ENCODE results near the gene C1QTNF6. TPM values are rescaled to one million over a fixed set of nuclear protein-coding genes. Genes with fewer than 3 reads are reported as not detected.

Gene C1QTNF6
- total RNA-seq, 1 donor from 2014 or later = 9.4 TPM

DNA sequence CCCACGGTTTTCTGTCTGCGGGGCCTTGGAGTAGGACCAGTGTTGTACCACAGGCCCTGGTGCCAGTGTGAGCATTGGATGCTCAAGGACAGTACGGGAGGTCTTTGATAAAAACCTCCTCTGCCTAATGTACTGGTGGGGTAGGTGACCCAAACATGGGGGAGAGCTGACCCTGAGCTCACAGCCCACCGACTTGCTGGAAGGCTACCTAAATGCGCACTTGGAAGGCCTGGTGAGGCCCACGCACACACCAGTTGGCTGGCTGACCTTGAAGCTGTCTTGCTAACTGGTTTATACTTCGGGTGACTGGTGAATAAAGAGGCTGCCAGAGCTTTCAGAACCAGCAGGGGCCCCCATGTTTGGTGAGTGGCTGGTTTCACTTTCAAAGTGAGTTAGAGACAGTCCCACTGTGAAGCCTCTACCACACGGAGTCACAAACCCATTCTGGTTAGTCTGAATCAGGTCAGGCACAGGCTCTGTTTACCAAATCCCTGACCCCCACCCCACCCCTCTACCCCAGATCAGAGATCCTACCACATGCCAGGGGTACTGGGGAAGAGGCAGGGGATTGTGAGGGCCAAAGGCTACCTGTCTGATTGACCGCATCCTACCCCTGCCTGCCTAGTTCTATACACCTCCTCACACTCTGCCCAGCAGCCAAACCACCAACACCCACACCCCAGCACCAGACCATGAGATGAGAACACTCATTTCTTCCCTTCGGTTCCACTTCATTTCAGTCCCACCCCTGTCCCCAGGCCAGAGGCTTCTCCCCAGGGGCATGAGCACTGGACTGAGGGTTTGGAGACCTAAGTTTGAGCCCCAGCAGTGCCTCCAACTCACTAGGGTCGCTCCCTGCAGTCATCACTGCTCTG, 25.6 kb downstream of the C1QTNF6 start:
- no peak for DNase-seq (ENCODE audit: low spot score)

DNA sequence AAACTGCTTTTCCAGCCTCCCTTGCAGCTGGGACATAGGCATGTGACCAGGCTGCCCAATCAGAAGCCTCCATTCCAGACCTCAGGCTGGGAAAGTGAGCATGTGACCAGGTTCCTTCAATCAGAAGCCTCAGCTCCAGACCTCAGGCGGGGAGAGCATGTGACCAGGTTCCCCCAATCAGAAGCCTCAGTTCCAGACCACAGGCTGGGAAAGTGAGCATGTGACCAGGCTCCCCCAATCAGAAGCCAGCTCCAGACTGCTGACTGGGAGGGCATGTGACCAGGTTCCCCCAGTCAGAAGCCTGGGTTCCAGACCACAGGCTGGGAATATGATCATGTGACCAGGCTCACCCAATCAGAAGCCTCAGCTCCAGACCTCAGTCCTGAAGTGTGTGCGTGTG, 26.6 kb downstream of the C1QTNF6 start:
- no peak for DNase-seq (ENCODE audit: low spot score)

DNA sequence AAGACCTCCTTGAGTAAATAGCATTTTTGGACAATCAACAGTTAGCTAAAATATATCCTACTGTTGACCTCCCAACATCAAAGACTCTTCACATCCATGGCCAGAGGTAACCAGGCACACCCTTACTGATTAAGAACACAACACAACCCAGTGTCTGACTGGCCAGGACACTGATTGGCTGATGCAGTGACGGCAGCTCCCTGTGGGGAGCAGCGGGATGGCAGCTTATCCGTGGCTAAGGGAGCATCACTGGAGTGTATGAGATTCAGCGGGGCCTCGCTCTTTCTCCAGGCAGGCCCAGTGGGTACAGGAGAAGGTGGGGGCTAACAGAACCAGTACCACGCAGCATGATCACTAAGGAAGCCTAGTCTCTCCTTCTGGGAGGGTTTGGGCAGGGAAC, 28.0 kb downstream of the C1QTNF6 start:
- no peak for DNase-seq (ENCODE audit: low spot score)

DNA sequence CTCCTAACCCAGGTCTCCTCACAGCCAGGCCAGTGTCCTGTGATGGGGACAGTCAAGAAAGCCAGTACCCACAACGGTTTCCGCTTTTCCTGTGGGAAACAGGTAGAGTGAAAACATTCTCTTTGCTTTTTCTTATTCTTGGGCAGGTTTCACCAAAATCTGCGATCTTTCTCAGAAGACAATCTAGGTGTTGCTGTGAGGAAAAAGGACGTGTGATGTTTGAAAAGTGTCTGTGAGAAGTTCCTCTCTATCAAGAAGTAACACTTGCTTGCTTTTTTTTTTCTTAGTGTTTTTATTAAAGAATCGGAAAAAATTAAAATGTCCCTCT, 29.1 kb downstream of the C1QTNF6 start:
- no peak for DNase-seq (ENCODE audit: low spot score)

DNA sequence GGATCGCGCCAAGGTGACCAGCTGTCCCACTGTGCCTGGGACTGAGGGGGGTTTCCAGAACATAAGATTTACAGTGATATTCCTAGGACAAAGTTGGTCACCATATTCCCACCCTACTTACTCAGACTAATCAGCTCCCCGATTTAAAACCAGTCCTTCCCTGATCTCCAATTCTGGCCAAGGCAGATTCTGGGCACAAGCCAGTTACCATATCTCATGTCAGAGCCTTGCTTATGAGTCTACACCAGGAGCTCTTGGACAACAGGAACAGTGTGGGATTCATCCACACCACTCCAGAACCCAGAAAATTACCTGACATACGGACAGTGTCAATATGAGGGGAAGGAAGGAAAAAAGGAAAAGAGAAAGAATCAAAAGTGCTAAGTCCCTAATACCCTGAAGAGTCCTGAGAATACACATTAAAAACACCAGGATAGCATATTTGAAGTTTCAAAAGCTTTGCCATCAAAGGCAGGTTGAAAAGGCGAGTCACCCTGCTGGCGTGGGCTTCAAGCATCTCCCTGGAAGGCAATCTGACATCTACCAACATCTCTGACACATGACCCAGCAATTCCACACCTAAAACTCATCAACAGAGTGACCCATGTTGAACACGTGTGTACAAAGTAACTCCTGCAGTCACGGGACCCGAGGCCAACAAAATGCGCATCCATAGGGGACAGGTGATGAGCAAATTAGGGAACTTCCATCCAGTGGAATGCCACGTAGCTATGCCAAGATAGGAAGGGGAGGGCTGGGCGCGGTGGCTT, 30.3 kb downstream of the C1QTNF6 start:
- DNase-seq (ENCODE audit: low spot score) = no peak

DNA sequence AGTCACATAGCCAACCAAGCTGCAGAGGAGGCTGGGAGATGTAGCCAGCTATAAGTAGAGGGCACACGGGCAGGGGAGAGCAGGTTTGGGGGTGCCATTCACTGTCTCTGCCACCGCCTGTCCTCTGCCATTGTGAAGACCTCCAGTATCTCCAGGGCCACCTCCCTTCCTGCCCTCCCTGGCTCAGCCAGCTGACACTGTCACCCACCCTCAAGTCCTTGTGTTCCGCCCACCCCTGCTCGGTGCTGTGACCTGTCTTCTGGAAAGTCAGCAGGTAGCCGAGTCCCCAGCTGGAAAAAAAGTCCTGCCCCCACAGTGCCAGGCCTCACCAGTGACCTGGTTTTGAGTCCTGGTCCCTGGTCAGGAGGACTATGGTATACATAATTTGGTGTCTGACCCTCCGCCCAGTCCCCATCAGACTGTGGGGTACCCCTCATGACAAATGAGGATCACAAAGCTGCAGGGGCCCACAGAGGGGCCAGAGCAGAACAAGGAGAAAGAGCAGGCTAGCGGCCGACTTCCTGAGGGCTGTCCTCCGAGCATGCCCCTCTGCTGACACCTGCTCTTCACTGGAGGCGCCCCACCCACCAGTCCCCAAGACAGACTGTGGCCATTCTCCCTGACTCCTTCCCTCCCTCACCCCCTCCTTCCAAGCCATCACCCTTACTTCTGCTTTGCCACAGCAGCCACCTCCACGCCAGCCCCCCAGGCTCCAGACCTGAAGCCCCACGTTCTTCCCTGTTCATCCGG, 31.2 kb downstream of the C1QTNF6 start:
- DNase-seq (ENCODE audit: low spot score) = no peak

- DNase-seq (ENCODE audit: low spot score) = no peak
These were observed 32.1 kb downstream of the C1QTNF6 start for GRCh38 chr22:37155971-37156370.

DNA sequence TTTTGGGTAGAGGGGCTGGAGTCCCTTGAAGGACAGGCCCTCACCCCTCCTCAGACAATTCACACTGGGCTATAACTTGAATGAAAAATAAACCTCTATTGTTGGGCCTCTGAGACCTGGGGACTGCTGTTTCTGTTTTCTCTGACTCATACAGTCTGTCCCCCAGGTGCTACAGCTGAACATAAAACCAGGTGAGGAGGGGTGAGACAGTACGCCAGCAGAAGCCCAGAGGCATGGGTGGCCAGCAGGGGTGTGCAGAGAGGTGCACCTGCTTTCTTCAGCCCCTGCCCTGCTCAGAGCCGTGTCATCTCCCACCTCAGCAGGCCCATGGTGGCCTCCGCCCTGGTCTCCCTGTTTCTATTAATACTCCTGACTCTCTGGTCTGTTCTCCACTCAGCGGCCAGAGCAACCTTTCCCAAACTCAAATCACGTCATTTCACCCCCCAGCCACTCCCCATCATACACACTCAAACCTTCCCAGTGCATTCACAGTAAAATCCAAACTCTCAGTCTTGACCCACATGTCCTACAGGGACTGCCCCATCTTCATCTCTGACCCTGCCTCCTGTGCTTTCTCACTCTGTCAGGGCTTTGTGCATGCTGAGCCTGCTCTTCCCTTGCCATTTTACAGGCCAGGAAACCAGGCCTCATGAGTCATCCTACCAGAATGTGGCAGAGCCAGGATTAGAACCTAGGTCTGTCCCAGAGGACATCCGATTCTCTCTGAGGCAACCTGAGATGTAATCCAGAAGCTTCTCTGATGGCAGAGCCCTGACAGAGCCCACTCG, 32.9 kb downstream of the C1QTNF6 start:
- no peak for DNase-seq (ENCODE audit: low spot score)

- DNase-seq (ENCODE audit: low spot score) = no peak
These were observed 34.1 kb downstream of the C1QTNF6 start for GRCh38 chr22:37153901-37154300.

- no peak for DNase-seq (ENCODE audit: low spot score)
These were observed 36.6 kb downstream of the C1QTNF6 start for GRCh38 chr22:37151401-37151800.

DNA sequence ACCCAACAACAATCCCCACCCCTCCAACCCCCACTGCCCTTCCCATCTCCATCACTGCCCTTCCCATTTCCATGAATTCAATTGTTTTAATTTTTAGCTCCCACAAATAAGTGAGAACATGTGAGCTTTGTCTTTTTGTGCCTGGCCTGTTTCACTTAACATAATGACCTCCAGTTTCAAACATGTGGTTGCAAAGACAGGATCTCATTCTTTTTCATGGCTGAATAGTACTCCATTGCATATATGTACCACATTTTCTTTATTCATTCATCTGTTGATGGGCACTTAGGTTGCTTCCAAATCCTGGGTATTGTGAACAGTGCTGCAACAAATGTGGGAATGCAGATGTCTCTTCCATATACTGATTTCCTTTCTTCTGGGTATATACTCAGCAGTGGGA, 37.3 kb downstream of the C1QTNF6 start:
- DNase-seq (ENCODE audit: low spot score) = no peak

DNA sequence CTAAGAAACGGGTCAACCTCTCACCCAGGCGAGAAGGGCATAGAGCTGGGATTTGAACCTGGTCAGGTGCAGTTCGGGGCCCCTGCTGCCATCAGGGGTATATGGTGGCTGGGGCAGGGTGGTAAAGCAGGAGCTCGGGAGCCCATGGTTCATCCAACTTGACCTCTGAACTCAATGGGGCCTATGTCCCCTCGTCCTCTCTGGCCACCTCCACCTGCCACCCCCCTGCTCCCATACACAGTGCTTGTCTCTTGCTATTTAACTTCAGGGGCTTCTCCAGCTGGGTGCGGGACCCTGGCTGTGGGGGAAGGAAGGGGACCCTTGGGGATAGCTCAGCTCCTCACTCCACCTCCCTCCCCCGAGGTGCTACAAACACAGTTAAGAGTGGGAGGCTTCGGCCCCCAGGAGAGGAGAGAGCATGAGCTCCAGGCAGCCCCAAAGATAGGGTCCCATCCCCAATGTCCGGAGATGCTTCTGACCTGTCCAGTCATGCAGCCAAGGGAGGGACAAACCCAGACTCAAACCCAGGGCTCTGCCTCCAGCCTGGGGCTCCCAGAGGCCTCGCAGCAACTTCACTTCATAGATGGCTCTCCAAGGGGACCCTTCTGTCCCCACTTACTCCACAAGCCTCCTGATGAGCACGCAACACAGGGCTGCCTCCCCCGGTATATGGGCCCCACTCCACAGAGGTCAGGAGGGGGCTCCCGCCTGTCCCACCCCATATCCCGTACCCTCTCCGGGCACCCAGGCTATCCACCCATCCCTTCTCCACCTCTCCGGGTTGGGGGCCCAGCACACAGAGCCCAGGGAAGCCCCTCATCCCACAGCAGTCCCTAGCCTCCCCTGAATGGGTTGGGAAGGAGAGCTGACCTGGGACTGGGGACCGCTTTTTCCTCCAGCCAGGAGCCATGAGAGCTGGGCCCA, 39.0 kb downstream of the C1QTNF6 start:
- no peak for DNase-seq (ENCODE audit: low spot score)

GRCh38 chr22:37148031-37148651, 39.9 kb downstream of the C1QTNF6 start:
- no peak for DNase-seq (ENCODE audit: low spot score)

DNA sequence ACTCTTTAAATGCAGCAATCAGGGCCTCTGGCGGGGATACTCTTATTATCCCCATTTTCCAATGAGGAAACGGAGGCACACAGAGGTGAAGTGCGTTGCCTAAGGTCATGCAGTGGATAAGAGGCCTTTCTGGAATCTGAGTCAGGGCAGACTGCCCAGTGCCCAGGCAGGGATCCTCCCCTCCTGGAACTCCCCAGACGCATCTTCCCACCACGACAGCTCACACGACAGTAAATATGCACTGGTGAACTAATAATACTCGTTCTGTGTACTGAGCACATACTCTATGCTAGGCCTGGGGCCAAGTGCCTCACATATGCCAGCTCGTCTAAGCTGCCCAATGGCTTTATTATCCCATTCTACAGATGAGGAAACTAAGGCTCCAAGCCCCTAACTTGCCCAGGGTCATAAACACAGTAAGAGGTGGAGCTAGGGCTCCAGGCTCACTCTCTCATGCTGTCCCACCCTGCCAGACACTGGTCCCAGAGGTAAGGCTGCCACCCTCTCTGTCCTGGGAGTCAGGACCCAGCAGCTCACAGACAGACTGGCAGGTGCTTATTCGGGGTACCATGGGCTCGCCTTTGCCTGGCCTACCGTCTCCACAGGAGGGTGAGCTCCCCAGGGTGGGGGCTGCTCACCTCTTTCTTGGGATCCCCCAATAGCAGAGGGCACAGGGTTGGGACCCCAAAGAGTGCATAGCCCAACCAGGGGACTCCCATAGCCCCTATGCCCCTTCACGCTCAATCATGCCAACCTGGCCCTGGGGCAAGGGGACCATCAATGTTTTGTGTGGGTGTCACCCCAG, 40.7 kb downstream of the C1QTNF6 start:
- DNase-seq (ENCODE audit: low spot score) = no peak

- DNase-seq (ENCODE audit: low spot score) = no peak
These were observed 41.4 kb downstream of the C1QTNF6 start for GRCh38 chr22:37146507-37147180.

GRCh38 chr22:37146051-37146385, 42.0 kb downstream of the C1QTNF6 start:
- peak; percentile 69 for DNase-seq (ENCODE audit: low spot score)

DNA sequence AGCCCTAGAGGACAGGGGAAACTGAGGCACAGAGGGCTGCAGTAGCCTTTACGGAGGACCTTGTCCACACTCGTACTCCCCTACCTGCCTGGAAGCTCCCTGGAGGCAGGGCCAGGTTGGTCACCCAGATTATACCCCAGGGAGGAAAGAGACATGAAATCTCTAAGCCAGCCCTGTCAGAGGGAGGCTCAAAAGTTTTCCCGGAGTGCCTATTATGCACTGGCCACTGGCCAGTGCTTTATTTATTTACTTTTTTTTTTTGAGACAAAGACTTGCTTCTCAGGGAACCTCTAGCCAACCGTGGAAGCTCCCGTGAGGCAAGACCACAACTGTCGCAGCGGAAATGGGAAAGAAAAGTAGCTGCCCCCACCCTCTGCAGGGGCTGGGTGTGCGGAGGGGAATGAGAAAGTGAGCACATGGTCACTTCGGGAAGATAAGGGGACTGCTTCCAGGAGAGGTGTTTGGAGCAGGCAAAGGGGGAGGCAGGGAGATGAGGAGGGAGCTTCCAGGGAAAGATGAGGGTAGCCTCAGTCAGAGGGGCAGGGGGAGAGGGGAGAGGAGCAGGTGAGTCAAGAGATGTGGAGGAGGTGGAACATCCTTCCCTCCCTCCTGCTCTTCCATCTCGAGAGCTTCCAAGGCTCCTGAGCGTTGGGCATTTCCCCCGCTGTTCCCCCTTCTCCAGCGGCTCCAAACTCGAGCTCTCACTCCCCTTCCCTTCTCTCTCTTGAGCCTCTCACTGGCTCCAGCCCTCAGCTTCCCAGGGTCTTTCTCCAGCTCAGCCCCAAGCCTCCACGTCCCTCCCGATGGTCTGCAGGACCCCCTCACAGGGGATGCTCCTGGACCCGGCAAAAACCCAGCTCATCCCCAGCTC, 42.6 kb downstream of the C1QTNF6 start:
- DNase-seq (ENCODE audit: low spot score) = no peak

- DNase-seq (ENCODE audit: low spot score) = no peak
These were observed 43.9 kb downstream of the C1QTNF6 start for GRCh38 chr22:37144180-37144554.
